HG03432 (cell line): ENCODE measurements around the gene RPL19.
"Not testable (repeated sequence)": the region's sequence is repeated elsewhere in the genome, so short reads cannot be mapped to it uniquely, and the experiment has no call there.

ENCODE experiments used
- ATAC-seq: cut with Tn5 transposase; IDR thresholded peaks from one replicate; pipeline ENCODE4 v1.9.1; 2021; ENCODE audit warnings: mild to moderate bottlenecking, moderate library complexity; ENCODE audit not compliant: unreplicated experiment

Gene RPL19

GRCh38 chr17:39240631-39241030 lies 40.5 kb downstream of the RPL19 start:
- ATAC-seq = no peak

- no peak for ATAC-seq
These were observed 43.1 kb downstream of the RPL19 start for GRCh38 chr17:39243155-39243554.

- ATAC-seq = no peak
These were observed 44.0 kb downstream of the RPL19 start for GRCh38 chr17:39244016-39244599.

GRCh38 chr17:39244600-39245570 lies 44.8 kb downstream of the RPL19 start:
- ATAC-seq = no peak

- ATAC-seq = no peak
These were observed 46.2 kb downstream of the RPL19 start for GRCh38 chr17:39246274-39246673.

- ATAC-seq = not testable (repeated sequence)
These were observed 50.0 kb downstream of the RPL19 start for GRCh38 chr17:39250076-39250475.

GRCh38 chr17:39251997-39252396 lies 51.9 kb downstream of the RPL19 start:
- no peak for ATAC-seq

- no peak for ATAC-seq
These were observed 52.8 kb downstream of the RPL19 start for GRCh38 chr17:39252788-39253460.
